HG02763 (cell line): ENCODE results near the gene FIBCD1.

ENCODE experiments used
- ATAC-seq: cut with Tn5 transposase; IDR thresholded peaks from one replicate; pipeline ENCODE4 v1.9.1; 2021; ENCODE audit warnings: mild to moderate bottlenecking, moderate library complexity; ENCODE audit not compliant: unreplicated experiment

FIBCD1 gene

GRCh38 chr9:130937146-130938076 lies 1.6 kb downstream of the FIBCD1 start:
- ATAC-seq = no peak

- ATAC-seq = no peak
These were observed 2.5 kb downstream of the FIBCD1 start for GRCh38 chr9:130936285-130937117.

- ATAC-seq = no peak
These were observed 3.3 kb downstream of the FIBCD1 start for GRCh38 chr9:130935648-130936271.

GRCh38 chr9:130934702-130935647 lies 4.1 kb downstream of the FIBCD1 start:
- ATAC-seq = no peak

GRCh38 chr9:130934246-130934645 lies 4.8 kb downstream of the FIBCD1 start:
- no peak for ATAC-seq

GRCh38 chr9:130933114-130934046 lies 5.7 kb downstream of the FIBCD1 start:
- ATAC-seq = no peak

- ATAC-seq = no peak
These were observed 6.6 kb downstream of the FIBCD1 start for GRCh38 chr9:130932255-130933079.

- ATAC-seq = no peak
These were observed 7.4 kb downstream of the FIBCD1 start for GRCh38 chr9:130931508-130932254.

GRCh38 chr9:130930804-130931349 lies 8.2 kb downstream of the FIBCD1 start:
- ATAC-seq = no peak

- ATAC-seq = no peak
These were observed 8.8 kb downstream of the FIBCD1 start for GRCh38 chr9:130930132-130930803.

- no peak for ATAC-seq
These were observed 9.4 kb downstream of the FIBCD1 start for GRCh38 chr9:130929571-130930038.

GRCh38 chr9:130927995-130928900 lies 10.8 kb downstream of the FIBCD1 start:
- ATAC-seq = no peak

- no peak for ATAC-seq
These were observed 11.7 kb downstream of the FIBCD1 start for GRCh38 chr9:130927338-130927737.

GRCh38 chr9:130925050-130925678 lies 13.9 kb downstream of the FIBCD1 start:
- ATAC-seq = no peak

GRCh38 chr9:130924448-130924788 lies 14.6 kb downstream of the FIBCD1 start:
- no peak for ATAC-seq
